GM18511 (cell line): ENCODE measurements around the gene KLHL30.
A peak's percentile ranks its signal among the peaks of the same experiment; 100 is the strongest.

Experiments
- ATAC-seq: cut with Tn5 transposase; IDR thresholded peaks from one replicate; pipeline ENCODE4 v1.9.1; 2021; ENCODE audit warnings: mild to moderate bottlenecking, moderate library complexity; ENCODE audit not compliant: unreplicated experiment

Gene KLHL30

DNA sequence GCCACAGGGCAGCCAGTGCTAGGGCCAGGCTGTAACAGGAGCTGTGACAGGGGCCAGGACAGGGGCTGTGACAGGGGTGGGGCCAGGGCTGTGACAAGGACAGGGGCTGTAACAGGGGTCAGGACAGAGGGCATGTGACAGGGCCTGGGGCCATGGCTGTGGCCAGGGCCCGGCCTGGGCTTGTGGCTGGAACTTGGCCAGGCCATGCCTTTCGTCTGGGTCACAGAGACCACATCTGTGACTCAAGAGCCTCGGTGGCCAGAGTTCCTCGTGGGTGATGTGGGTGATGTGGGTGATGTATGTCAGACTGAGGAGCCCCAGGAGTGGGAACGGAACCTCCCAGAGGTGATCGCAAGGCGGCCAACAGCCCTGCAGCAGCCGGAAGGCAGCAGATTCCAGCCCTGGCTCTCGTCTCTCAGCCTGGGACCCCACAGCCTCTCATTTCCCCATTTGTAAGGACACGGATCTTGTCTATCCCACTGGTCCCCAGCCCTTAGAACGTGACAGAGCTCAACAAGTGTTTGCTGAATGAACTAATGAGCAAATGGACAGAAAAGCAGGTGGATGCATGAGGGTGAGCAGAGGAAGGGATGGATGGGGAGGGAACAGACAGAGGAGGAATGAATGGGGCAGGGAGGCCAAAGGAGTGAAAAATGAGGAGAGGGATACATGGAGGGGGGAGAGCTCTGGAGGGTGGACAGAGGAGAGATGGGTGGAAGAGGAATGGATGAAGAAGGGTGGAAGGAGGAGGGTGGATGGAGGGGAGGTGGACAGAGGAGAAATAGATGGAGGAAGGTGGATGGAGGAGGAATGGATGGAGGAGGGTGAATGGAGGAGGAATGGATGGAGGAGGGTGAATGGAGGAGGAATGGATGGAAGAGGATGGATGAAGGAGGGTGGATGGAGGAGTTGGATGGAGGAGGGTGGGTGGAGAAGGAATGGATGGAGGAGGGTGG, 21.0 kb upstream of the KLHL30 start:
- ATAC-seq = no peak

DNA sequence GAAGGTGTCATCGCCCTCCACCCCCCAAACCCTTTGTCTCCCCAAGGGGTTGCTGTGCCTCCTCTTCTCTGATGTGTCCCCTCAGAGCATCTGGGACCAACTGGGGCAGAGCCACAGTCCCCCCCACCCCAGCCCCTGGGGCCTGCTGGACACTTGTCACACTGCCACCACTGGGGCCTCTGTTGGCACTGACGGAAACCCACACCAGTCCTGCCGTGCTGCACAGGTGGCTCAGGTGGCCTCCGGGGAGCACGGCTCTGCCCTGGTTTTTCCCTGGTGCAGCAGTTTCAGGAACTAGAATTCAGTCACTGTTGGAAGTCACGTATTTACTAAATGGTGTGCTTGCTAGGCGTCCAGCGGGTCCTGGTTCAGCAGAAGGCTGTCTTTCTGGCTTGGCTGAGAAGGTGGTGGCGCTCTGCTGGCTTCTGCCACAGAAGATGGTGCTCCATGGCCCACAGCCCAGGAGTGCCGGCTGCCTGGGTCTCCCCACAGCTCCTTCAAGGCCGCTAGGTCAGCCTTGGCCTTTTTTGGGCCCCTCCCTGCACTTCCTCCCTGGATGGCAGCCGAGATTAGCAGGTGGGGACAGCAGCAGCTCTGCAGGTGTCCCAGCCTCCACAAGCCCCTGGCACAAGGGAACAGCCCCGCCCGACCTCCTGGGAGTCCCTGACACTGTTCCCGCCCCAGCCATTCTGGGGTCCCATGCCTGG, 18.6 kb upstream of the KLHL30 start:
- ATAC-seq = peak; percentile 46

DNA sequence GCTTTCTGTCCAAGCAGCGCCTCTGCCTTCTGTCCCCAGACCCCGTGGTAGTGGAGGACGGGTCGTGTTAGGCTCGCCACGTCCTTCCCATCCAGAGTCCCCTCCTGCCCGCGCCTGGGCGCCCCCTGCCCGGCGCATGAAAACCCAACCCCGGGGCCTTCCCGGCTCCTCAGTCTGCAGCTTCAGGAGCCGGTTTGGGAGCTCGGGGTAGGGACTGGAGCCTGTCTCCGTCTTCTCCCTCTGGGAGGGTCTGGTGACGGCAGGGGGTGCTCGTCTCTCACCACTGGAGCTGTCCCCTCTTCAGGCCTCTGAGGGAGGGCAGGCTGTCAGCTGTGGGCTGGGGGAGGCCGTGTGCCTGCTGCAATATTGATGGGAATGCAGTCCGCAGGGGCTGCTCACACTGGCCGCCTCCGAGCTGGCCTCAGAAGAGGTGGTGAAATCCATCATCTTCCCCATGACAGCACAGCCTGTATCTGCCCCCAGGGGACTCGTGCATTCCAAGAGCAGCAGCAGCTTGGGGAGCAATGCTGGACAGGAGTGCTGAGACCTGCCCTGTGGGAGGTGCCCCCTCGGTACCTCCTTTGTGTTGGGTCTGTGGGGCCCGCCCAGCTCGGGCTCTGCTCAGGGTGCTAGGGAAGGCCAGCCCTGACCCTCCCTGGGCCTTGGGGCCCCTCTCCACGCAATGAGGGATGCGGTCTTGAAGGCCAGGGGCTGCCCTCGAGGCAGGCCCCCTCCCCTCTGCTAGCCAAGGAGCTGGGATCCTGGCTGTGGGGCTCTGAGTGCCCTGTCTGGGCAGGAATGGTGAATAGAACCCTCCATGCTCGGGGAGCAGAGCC, 17.8 kb upstream of the KLHL30 start:
- no peak for ATAC-seq

GRCh38 chr2:238121511-238122286, 16.8 kb upstream of the KLHL30 start:
- no peak for ATAC-seq

- ATAC-seq = no peak
Measured at GRCh38 chr2:238122287-238123217, 15.9 kb upstream of the KLHL30 start.

DNA sequence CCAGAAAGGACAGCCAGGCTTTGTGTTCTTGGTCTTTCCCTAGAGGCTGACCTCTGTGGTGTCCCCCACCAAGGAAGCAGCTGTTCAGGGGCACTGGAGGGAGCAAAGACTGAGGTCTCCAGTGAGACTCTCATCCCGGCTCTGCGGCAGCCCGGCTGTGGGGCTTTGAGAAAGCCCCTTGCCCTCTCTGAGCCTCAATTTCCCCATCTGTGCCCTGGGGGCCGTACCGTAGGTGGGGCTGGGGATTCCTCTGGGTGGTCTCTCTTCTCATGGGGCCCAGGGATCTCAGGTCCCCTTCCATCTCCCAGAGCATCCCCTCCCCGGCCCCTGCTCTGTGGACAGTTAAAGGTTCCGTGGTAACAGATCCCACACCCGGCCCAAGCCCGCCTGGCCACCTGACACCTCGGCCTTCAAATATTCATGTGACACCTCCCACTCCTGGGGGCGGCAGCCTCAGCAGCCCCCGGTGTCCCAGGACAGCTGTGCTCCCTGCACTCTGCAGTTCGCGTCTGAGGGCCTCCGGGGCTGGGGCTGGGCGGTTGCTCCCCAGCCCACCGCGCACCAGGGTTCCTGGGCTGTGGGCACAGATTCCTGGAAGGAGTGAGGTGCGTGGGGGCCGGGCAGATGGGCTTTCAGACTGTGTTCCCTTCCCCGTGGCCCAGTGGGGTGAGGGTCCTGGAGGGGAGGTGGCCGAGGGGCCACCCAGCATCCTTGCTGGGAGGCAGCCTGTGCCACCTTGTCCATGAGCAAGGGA, 15.1 kb upstream of the KLHL30 start:
- ATAC-seq = no peak

- no peak for ATAC-seq
Measured at GRCh38 chr2:238123991-238124470, 14.4 kb upstream of the KLHL30 start.

DNA sequence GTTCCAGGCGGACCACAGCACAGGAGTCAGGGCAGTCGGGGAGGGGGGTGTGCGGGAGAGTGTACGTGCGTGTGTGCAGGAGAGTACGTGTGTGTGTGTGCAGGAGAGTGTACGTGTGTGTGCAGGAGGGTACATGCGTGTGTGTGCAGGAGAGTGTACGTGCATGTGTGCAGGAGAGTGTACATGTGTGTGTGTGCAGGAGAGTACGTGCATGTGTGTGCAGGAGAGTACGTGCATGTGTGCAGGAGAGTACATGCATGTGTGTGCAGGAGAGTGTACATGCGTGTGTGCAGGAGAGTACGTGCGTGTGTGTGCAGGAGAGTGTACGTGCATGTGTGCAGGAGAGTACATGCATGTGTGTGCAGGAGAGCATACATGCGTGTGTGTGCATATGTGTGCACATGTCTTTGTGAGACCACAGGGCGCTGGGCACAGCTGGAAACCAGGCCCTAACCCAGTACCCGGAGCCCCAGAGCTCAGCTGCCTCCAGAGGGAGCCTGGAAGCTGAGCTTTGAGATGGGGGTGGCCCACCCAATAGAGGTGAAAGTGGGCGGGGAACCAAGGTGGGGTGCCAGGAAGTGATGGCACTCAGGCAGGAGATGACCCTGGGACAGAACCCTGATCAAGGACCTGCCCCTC, 13.9 kb upstream of the KLHL30 start:
- no peak for ATAC-seq

DNA sequence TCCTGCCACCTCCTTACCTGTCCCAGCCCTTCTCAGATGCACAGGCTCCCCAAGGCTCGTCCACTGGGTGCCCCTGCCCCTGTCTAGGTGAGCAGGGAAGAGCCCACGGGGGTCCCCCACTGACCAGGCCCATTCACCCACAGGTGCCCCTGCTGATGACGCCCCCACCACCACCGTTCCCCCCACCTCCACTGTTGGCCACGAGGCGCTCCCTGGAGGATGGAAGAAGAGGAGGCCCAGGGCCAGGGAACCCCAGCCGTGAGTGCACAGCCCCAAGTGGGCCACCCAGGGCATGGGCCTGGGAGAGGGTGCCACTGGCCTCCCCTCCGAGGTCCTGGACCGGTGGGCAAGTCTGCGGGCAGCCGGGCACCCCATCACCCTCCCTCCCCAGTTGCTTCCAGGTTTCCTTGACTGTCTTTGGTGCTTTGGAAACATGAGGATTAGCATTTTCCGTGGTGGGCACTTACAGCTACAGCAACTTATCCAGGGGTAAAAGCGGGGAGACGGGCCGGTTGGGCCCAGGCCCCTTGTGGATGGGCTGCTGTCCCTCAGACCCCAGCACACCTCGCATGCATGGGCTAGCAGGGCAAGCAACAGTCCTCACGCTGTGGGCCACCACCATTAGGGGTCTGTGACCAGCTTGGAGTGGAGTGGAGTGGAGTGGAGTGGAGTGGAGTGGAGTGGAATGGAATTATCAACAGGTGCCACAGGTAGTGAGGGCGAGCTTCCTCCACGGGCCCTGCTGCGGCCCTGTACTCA, 13.2 kb upstream of the KLHL30 start:
- ATAC-seq = no peak

DNA sequence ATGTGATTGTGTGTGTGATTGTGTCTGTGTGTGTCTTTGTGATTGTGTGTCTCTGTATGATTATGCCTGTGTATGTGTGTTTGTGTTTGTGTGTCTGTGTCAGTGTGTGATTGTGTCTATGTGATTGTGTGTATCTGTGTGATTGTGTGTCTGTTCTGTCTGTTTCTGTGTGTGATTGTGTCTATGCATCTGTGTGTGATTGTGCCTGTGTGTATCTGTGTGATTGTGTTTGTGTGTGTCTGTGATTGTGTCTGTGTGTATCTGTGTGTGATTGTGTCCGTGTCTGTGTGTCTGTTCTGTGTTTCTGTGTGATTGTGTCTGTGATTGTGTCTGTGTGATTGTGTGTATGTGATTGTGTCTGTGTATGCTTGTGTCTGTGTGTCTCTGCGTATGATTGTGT, 12.1 kb upstream of the KLHL30 start:
- no peak for ATAC-seq

- no peak for ATAC-seq
Measured at GRCh38 chr2:238126775-238127164, 11.7 kb upstream of the KLHL30 start.

GRCh38 chr2:238127165-238128060, 11.1 kb upstream of the KLHL30 start:
- peak; percentile 82 for ATAC-seq

GRCh38 chr2:238128061-238128440, 10.4 kb upstream of the KLHL30 start:
- ATAC-seq = no peak

- ATAC-seq = no peak
Measured at GRCh38 chr2:238128534-238129001, 9.9 kb upstream of the KLHL30 start.

DNA sequence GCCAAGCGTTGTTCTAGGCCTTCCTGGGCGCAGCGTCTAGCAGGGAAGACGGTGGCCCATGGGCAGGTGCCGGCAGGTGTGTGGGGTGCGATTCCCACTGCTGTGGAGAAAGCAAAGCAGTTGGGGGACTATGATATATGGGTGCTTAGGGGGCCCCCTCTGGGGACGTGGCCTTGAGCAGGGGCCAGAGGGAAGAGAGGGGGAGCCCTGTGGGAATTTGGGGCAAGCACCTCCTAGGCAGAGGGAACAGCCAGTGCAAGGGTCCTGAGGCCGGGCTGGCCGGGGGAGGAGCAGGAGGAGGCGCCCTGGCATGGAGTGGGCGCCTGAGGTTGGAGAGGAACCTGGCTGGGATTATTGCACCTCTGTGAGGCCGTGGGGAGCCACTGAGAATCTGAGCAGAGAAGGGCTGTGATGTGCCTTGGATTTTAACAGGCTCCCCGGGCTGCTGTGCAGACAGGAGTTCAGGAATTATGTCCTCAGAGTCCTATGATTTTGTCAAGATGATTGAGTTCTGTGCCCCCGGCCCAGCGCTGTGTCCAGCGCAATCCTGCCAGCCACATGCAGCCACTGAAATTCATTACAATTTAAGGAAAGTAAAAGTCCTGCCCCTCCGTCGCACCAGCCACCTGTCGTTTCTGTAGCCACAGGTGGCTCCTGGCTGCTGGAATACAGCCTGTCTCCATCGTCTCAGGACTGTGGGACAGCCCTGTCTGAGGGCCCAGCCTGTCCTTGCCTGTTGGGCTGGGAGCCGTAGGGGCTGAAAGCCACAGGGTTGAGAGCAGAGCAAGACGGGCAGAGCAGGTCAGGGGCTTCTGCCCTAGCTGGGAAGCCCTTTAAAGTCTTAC, 9.1 kb upstream of the KLHL30 start:
- ATAC-seq = no peak
